GM23338 (cell line): Measurements from ENCODE around the gene SH2D2A. TPM values are rescaled to one million over a fixed set of nuclear protein-coding genes. Genes with fewer than 3 reads are reported as not detected.

Experiments
- ATAC-seq: fragments of 200-7000 bp; cut with Tn5 transposase; 3 replicates; pipeline ENCODE4 v1.9.1; 2020
- DNase-seq: peaks from one replicate; pipeline ENCODE4 v3.0.0-alpha.2; 2015; ENCODE audit warnings: low spot score
- H2AFZ ChIP-seq: fragments of 200-600 bp; sonication (generic); 2 replicates; pipeline ENCODE4 v1.8.0; 2016; ENCODE audit warnings: antibody characterized with exemption, mild to moderate bottlenecking, moderate library complexity
- H3F3A ChIP-seq: fragments of 200-600 bp; sonication (generic); replicated peaks from 2 replicates; pipeline ENCODE4 v1.8.0; 2017; ENCODE audit warnings: antibody characterized with exemption, mixed run types, low read depth
- H3K27ac ChIP-seq: fragments of 200-600 bp; sonication (generic); 2 replicates; pipeline ENCODE4 v1.6.1; 2016; ENCODE audit warnings: low read depth
- H3K27me3 ChIP-seq: fragments of 200-600 bp; sonication (generic); 2 replicates; pipeline ENCODE4 v1.8.0; 2016; ENCODE audit warnings: mild to moderate bottlenecking, mixed run types, moderate library complexity; ENCODE audit not compliant: insufficient read depth
- H3K36me3 ChIP-seq: fragments of 200-600 bp; sonication (generic); 2 replicates; pipeline ENCODE4 v1.8.0; 2016; ENCODE audit warnings: mild to moderate bottlenecking; ENCODE audit not compliant: insufficient read depth
- H3K4me1 ChIP-seq: fragments of 200-600 bp; sonication (generic); 2 replicates; pipeline ENCODE4 v1.8.0; 2016; ENCODE audit warnings: mild to moderate bottlenecking, moderate library complexity; ENCODE audit not compliant: insufficient read depth
- H3K4me2 ChIP-seq: fragments of 200-600 bp; sonication (generic); 2 replicates; pipeline ENCODE4 v1.7.1; 2017; ENCODE audit warnings: mixed run types
- H3K4me3 ChIP-seq: fragments of 200-600 bp; sonication (generic); 2 replicates; pipeline ENCODE4 v1.6.1; 2016; ENCODE audit warnings: mixed run types
- H3K79me2 ChIP-seq: fragments of 200-600 bp; sonication (generic); replicated peaks from 2 replicates; pipeline ENCODE4 v1.8.0; 2017; ENCODE audit warnings: mild to moderate bottlenecking; ENCODE audit not compliant: insufficient read depth
- H3K9me2 ChIP-seq: fragments of 200-600 bp; sonication (generic); 2 replicates; pipeline ENCODE4 v1.8.0; 2017; ENCODE audit not compliant: insufficient read depth
- H4K20me1 ChIP-seq: fragments of 200-600 bp; sonication (generic); replicated peaks from 2 replicates; pipeline ENCODE4 v1.8.0; 2017; ENCODE audit warnings: mild to moderate bottlenecking; ENCODE audit not compliant: insufficient read depth
- H3K27ac Mint-ChIP-seq: 2 replicates; pipeline ENCODE4 v1.8.0; 2020; ENCODE audit warnings: inconsistent platforms, mild to moderate bottlenecking, moderate library complexity, mixed read lengths
- H3K27me3 Mint-ChIP-seq: 3 replicates; pipeline ENCODE4 v1.8.0; 2022; ENCODE audit warnings: low read depth, mild to moderate bottlenecking, moderate library complexity, mixed read lengths, inconsistent platforms; ENCODE audit not compliant: insufficient read depth, poor library complexity
- H3K36me3 Mint-ChIP-seq: 3 replicates; pipeline ENCODE4 v1.8.0; 2021; ENCODE audit warnings: low read depth, mild to moderate bottlenecking, inconsistent platforms, moderate library complexity, mixed read lengths
- H3K4me1 Mint-ChIP-seq: 3 replicates; pipeline ENCODE4 v1.8.0; 2020; ENCODE audit warnings: mild to moderate bottlenecking, inconsistent platforms, mixed read lengths
- H3K4me3 Mint-ChIP-seq: 3 replicates; pipeline ENCODE4 v1.8.0; 2021; ENCODE audit warnings: moderate library complexity, mild to moderate bottlenecking, inconsistent platforms, mixed read lengths
- H3K9me3 Mint-ChIP-seq: 3 replicates; pipeline ENCODE4 v1.8.0; 2020; ENCODE audit warnings: moderate library complexity, mild to moderate bottlenecking, inconsistent platforms, mixed read lengths
- CREB1 ChIP-seq: fragments of 250-450 bp; sonication (Bioruptor Pico); IDR thresholded peaks from 2 replicates; pipeline ENCODE4 v1.5.0; 2020; ENCODE audit warnings: low read depth, mild to moderate bottlenecking, moderate library complexity
- EZH2 ChIP-seq: fragments of 200-600 bp; sonication (generic); IDR thresholded peaks from one replicate; pipeline ENCODE4 v1.8.0; 2017; ENCODE audit warnings: antibody characterized with exemption, mild to moderate bottlenecking, low read depth; ENCODE audit not compliant: unreplicated experiment
- EZH2phosphoT487 ChIP-seq: fragments of 200-600 bp; sonication (generic); IDR thresholded peaks from one replicate; pipeline ENCODE4 v1.8.1; 2018; ENCODE audit warnings: antibody characterized with exemption; ENCODE audit not compliant: unreplicated experiment
- NANOG ChIP-seq: IDR thresholded peaks from 2 replicates; pipeline ENCODE4 v1.6.1; 2016; ENCODE audit warnings: antibody characterized with exemption, borderline replicate concordance
- POLR2AphosphoS5 ChIP-seq: IDR thresholded peaks from 2 replicates; pipeline ENCODE4 v1.6.1; 2016; ENCODE audit warnings: antibody characterized with exemption, low read depth
- STAT1 ChIP-seq: IDR thresholded peaks from one replicate; pipeline ENCODE4 v1.6.1; 2016; ENCODE audit warnings: antibody characterized with exemption; ENCODE audit not compliant: unreplicated experiment
- ZNF114 ChIP-seq: fragments of 250-450 bp; sonication (Bioruptor Pico); IDR thresholded peaks from 2 replicates; pipeline ENCODE4 v1.5.0; 2020; ENCODE audit warnings: mild to moderate bottlenecking, moderate library complexity
- ZNF331 ChIP-seq: fragments of 250-450 bp; sonication (Bioruptor Pico); IDR thresholded peaks from 2 replicates; pipeline ENCODE4 v1.5.0; 2020; ENCODE audit warnings: low read depth, mild to moderate bottlenecking, moderate library complexity
- polyA plus RNA-seq: library from polyadenylated mRNA; unstranded; fragments of >200 nt; fragmentation: Nextera tagmentation; extraction: Ambion mirVana; gene quantifications from 2 replicates; pipeline ENCODE4 v1.2.1, GENCODE V29; 2016
- total RNA-seq: library from RNA; depleted of rRNA; stranded (reverse); fragments of >200 nt; shearing (Covaris generic); gene quantifications from 2 replicates; pipeline ENCODE4 v1.2.3, GENCODE V29; 2014; rRNA removed
- TF ChIP-seq, protein P1 (sequence below): IDR thresholded peaks from one replicate; pipeline ENCODE4 v1.6.1; 2018; ENCODE audit warnings: antibody characterized with exemption; ENCODE audit not compliant: unreplicated experiment
- TF ChIP-seq, protein P2 (sequence below): IDR thresholded peaks from 2 replicates; pipeline ENCODE4 v1.6.1; 2016; ENCODE audit warnings: antibody characterized with exemption

Gene SH2D2A
- total and polyA plus RNA-seq, 2 experiments from 2014 or later: 5.5 to 11.5 TPM

DNA sequence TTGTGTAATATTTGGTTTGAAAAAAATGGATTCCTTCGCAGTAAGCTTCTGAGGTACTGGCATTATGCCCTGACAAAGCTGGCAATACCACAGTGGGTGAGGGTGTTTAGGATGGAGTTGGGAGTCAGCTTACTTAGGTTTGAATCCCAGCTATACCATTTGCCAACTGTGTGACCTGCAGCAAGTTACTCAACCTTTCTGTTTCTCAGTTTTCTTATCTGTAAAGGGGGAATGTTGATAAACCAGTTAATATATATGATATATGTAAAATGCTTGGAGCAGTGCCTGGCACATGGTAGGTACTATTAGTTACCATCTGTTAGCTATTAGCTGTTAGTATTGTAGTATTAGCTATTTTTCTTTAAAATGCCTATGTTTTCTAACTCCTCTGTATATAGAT lies 60.3 kb downstream of the SH2D2A start:
- H3K4me3 Mint-ChIP-seq: no peak overlapping the region
- Histone ChIP-seq H4K20me1 (no peaks in the 10 kb centered on the region), H3K27ac (no peak overlapping the region), H3K4me1 (peaks cover 16% of the 10 kb centered on the region; the same call in 1 of the 2 replicates), H3K4me3 (no peak overlapping the region), H3K27me3 (no peaks in the 10 kb centered on the region), H3K9me2 (no peaks in the 10 kb centered on the region), H3K4me2 (no peak overlapping the region), H3K36me3 (no peaks in the 10 kb centered on the region), H3K79me2 (peaks cover 12% of the 10 kb centered on the region), H2AFZ (no peak overlapping the region), H3F3A (peaks cover 11% of the 10 kb centered on the region; the same call in 1 of the 2 replicates)
- peaks cover 11% of the 10 kb centered on the region for H3K4me1 Mint-ChIP-seq
- TF ChIP-seq, protein P1, sequence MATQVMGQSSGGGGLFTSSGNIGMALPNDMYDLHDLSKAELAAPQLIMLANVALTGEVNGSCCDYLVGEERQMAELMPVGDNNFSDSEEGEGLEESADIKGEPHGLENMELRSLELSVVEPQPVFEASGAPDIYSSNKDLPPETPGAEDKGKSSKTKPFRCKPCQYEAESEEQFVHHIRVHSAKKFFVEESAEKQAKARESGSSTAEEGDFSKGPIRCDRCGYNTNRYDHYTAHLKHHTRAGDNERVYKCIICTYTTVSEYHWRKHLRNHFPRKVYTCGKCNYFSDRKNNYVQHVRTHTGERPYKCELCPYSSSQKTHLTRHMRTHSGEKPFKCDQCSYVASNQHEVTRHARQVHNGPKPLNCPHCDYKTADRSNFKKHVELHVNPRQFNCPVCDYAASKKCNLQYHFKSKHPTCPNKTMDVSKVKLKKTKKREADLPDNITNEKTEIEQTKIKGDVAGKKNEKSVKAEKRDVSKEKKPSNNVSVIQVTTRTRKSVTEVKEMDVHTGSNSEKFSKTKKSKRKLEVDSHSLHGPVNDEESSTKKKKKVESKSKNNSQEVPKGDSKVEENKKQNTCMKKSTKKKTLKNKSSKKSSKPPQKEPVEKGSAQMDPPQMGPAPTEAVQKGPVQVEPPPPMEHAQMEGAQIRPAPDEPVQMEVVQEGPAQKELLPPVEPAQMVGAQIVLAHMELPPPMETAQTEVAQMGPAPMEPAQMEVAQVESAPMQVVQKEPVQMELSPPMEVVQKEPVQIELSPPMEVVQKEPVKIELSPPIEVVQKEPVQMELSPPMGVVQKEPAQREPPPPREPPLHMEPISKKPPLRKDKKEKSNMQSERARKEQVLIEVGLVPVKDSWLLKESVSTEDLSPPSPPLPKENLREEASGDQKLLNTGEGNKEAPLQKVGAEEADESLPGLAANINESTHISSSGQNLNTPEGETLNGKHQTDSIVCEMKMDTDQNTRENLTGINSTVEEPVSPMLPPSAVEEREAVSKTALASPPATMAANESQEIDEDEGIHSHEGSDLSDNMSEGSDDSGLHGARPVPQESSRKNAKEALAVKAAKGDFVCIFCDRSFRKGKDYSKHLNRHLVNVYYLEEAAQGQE: no peak
- TF ChIP-seq ZNF114 (CRISPR knock-in tag) (no peak), POLR2AphosphoS5 (no peak), EZH2phosphoT487 (no peak), ZNF331 (CRISPR knock-in tag) (no peak), CREB1 (no peak), EZH2 (no peak), STAT1 (no peak), NANOG (no peak)
- TF ChIP-seq, protein P2, sequence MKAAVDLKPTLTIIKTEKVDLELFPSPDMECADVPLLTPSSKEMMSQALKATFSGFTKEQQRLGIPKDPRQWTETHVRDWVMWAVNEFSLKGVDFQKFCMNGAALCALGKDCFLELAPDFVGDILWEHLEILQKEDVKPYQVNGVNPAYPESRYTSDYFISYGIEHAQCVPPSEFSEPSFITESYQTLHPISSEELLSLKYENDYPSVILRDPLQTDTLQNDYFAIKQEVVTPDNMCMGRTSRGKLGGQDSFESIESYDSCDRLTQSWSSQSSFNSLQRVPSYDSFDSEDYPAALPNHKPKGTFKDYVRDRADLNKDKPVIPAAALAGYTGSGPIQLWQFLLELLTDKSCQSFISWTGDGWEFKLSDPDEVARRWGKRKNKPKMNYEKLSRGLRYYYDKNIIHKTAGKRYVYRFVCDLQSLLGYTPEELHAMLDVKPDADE: no peak
- no peak overlapping the region for H3K27ac Mint-ChIP-seq
- H3K36me3 Mint-ChIP-seq: no peaks in the 10 kb centered on the region
- no peaks in the 10 kb centered on the region for H3K9me3 Mint-ChIP-seq
- DNase-seq (no peak), ATAC-seq (no peak)
- peaks cover 14% of the 10 kb centered on the region for H3K27me3 Mint-ChIP-seq

Other genes starting within 250 kb of the SH2D2A start
- gene IQGAP3, start 244.3 kb downstream of the SH2D2A start, total RNA-seq: 25.7 and 31.8 TPM in 2 replicates
- 11.9 and 12.8 TPM in 2 replicates for gene IQGAP3, start 244.3 kb downstream of the SH2D2A start, polyA plus RNA-seq
- gene TTC24, start 237.1 kb downstream of the SH2D2A start, total RNA-seq: not detected in 2 replicates
- not detected in 2 replicates for gene TTC24, start 237.1 kb downstream of the SH2D2A start, polyA plus RNA-seq
- 62.6 and 87.5 TPM in 2 replicates for gene NAXE, start 225.1 kb downstream of the SH2D2A start, total RNA-seq
- gene NAXE, start 225.1 kb downstream of the SH2D2A start, polyA plus RNA-seq: 82.1 and 83.1 TPM in 2 replicates
- 58.9 and 95.7 TPM in 2 replicates for gene GPATCH4, start 215.4 kb downstream of the SH2D2A start, total RNA-seq
- gene GPATCH4, start 215.4 kb downstream of the SH2D2A start, polyA plus RNA-seq: 174 and 187 TPM in 2 replicates
- gene HAPLN2, start 197.4 kb downstream of the SH2D2A start, total RNA-seq: not detected in 2 replicates
- gene HAPLN2, start 197.4 kb downstream of the SH2D2A start, polyA plus RNA-seq: 0.53 TPM in 1 of 2 replicates, not detected in the other
- gene BCAN, start 174.7 kb downstream of the SH2D2A start, total RNA-seq: 5.5 and 8.0 TPM in 2 replicates
- gene BCAN, start 174.7 kb downstream of the SH2D2A start, polyA plus RNA-seq: 2.3 and 3.6 TPM in 2 replicates
- 85.3 and 95.9 TPM in 2 replicates for gene NES, start 139.4 kb downstream of the SH2D2A start, total RNA-seq
- gene NES, start 139.4 kb downstream of the SH2D2A start, polyA plus RNA-seq: 25.0 and 27.5 TPM in 2 replicates
- 35.1 and 45.9 TPM in 2 replicates for gene CRABP2, start 111.3 kb downstream of the SH2D2A start, total RNA-seq
- gene CRABP2, start 111.3 kb downstream of the SH2D2A start, polyA plus RNA-seq: 137 and 138 TPM in 2 replicates
- gene METTL25B, start 88.4 kb downstream of the SH2D2A start, total RNA-seq: 12.9 and 18.3 TPM in 2 replicates
- gene METTL25B, start 88.4 kb downstream of the SH2D2A start, polyA plus RNA-seq: 18.1 and 21.1 TPM in 2 replicates
- gene ISG20L2, start 88.1 kb downstream of the SH2D2A start, total RNA-seq: 34.9 and 50.9 TPM in 2 replicates
- gene ISG20L2, start 88.1 kb downstream of the SH2D2A start, polyA plus RNA-seq: 22.2 and 23.1 TPM in 2 replicates
- gene MRPL24, start 75.8 kb downstream of the SH2D2A start, total RNA-seq: 18.8 and 23.8 TPM in 2 replicates
- gene MRPL24, start 75.8 kb downstream of the SH2D2A start, polyA plus RNA-seq: 45.7 and 52.4 TPM in 2 replicates
- 230 and 251 TPM in 2 replicates for gene HDGF, start 65.2 kb downstream of the SH2D2A start, total RNA-seq
- 106 and 126 TPM in 2 replicates for gene HDGF, start 65.2 kb downstream of the SH2D2A start, polyA plus RNA-seq
- 58.6 and 72.9 TPM in 2 replicates for gene PRCC, start 49.3 kb downstream of the SH2D2A start, total RNA-seq
- 65.3 and 66.2 TPM in 2 replicates for gene PRCC, start 49.3 kb downstream of the SH2D2A start, polyA plus RNA-seq
- not detected in 2 replicates for gene INSRR, start 42.3 kb upstream of the SH2D2A start, total RNA-seq
- gene INSRR, start 42.3 kb upstream of the SH2D2A start, polyA plus RNA-seq: not detected in 2 replicates
- gene NTRK1, start 44.0 kb upstream of the SH2D2A start, total RNA-seq: 0.08 and 0.42 TPM in 2 replicates
- gene NTRK1, start 44.0 kb upstream of the SH2D2A start, polyA plus RNA-seq: 0.23 and 0.45 TPM in 2 replicates
- 0.28 and 0.47 TPM in 2 replicates for gene PEAR1, start 76.9 kb upstream of the SH2D2A start, total RNA-seq
- gene PEAR1, start 76.9 kb upstream of the SH2D2A start, polyA plus RNA-seq: 0.10 and 0.47 TPM in 2 replicates
- not detected in 2 replicates for gene LRRC71, start 103.8 kb upstream of the SH2D2A start, total RNA-seq
- gene LRRC71, start 103.8 kb upstream of the SH2D2A start, polyA plus RNA-seq: 0.24 and 0.31 TPM in 2 replicates
- gene ARHGEF11, start 228.9 kb upstream of the SH2D2A start, total RNA-seq: 23.5 and 33.7 TPM in 2 replicates
- 11.1 and 12.3 TPM in 2 replicates for gene ARHGEF11, start 228.9 kb upstream of the SH2D2A start, polyA plus RNA-seq